NCI-H146 (cell line): ENCODE measurements around the gene SNURF.
"Not testable (repeated sequence)": the region's sequence is repeated elsewhere in the genome, so short reads cannot be mapped to it uniquely, and the experiment has no call there.

Experiments
- DNase-seq: peaks from one replicate; lab custom pipeline; 2025; lab: John Stamatoyannopoulos, UW

Gene SNURF, protein sequence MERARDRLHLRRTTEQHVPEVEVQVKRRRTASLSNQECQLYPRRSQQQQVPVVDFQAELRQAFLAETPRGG

DNA sequence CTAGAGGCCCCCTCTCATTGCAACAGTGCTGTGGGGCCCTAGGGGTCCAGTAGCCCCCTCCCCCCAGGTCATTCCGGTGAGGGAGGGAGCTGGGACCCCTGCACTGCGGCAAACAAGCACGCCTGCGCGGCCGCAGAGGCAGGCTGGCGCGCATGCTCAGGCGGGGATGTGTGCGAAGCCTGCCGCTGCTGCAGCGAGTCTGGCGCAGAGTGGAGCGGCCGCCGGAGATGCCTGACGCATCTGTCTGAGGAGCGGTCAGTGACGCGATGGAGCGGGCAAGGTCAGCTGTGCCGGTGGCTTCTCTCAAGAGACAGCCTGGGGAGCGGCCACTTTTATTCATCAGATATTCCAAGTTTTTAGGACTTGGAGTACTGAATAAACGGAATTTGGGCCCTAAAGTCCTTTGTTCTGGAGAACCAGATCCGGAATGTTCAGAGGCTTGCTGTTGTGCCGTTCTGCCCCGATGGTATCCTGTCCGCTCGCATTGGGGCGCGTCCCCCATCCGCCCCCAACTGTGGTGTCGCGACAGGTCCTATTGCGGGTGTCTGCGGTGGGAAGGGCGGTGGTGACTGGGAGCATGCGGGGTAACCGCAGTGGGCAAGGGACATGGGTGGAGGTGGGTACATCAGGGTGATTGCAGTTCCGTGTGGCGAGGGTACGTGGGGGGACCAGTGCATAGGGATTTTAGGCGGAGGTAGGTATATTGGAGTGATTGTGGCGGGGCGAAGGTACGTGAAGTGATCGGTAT lies at the start of gene SNURF, which contains the start of gene SNRPN:
SNURF (plus strand) TSS at position 205 of the 748 bp plus-strand sequence; CDS start at position 267, 62 bp downstream.
SNRPN (plus strand) TSS at position 205 of the 748 bp plus-strand sequence. CDS start 19,467 bp downstream, outside the sequence.
- DNase-seq, result peak; percentile 79

DNA sequence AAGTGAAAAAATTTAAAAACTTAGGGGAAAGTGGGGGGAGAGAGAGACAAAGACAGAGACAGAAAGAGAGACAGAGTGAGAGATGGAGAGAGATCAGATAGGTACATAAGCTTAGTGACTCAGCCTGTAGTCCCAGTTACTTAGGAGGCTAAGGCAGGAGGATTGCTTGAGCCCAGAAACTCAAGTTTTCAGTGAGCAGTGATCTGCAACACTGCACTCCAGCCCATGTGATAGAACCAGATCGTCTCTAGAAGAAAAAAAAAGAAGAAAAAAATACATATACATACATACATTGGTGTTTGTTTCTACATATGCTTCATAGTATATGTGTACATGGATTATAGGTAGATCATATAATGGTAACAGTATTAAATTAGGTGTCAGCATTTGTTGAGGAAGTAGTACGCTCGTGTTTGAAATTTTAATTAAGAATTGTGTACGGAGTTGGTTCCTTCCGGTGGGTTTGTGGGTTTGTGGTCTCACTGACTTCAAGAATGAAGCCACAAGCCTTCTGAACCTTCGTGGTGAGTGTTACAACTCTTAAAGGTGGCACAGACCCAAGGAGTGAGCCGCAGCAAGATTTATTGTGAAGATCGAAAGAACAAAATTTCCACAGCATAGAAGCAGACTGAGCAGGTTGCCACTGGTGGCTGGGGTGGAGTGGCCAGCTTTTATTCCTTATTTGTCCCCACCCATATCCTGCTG lies 38.3 kb upstream of the SNURF start:
- no peak for DNase-seq

DNA sequence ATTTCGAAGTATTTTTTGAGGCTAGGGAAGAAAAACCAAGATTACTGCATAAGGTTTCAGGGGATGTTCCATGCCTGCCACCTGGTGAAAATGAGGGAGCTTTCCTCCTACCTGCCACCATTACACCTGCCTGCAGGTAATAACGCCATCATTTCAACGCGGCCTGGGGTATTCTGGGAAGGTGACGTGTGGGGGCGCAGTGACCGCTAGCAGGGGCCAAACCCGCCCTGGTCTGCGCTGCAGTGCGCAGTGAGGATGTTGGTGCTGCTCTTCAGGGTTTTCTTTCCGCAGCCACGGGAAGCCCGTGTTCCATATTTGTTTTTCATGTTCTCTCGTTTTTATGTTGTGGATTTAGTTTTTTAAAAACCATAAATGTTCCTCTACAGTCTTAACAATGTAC lies 37.4 kb upstream of the SNURF start:
- DNase-seq, result no peak

DNA sequence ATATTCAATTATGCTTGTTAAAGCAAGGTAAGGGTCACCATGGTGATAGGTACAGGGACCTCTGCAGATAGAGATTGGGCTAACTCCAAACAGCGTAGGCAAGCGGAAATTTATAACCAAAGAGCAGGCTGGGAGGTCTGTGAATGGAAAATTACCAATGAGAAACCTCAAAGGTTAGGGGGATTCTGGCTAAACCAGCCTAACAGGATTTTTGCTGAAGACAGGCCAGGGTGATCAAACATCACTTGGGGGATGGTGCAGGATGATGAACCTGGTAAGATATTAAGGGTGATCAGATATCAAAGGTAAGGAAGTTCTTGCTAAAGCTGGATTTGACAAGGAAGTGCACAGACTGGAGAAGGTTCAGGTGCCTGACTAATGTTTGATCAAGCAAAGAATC lies 35.3 kb upstream of the SNURF start:
- DNase-seq, result no peak

DNA sequence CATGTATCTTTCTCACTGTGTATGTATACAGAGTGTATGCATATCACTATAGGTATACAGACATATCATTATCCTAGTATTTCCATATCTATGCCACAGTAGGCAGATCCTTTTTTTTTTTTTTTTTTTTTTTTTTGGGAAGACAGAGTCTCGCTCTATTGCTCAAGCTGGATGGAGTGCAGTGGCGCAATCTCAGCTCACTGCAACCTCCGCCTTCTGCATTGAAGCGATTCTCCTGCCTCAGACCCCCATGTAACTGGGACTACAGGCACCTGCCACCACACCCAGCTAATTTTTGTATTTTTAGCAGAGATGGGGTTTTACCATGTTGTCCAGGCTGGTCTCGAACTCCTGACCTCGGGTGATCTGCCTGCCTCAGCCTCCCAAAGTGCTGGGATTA lies 32.0 kb upstream of the SNURF start:
- DNase-seq, result not testable (repeated sequence)

DNA sequence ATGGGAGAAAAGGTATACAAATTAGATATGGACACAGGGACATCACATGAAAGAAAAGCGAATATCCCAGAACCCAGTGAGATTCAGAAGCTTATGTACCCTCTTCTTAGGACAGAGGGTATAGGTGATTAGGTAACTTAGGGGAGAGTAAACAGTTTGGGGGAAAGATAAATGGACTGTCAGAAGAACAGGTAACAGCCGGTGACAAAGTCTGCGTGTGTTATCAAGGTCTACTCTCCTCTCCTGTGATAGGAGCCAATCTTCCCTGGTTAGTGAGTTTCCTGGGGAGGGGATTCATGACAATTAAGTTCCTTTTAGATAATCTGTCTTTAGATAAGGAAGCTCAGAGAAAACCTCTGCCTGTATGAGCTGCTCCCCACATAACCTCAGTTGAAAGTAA lies 30.6 kb upstream of the SNURF start:
- no peak for DNase-seq

DNA sequence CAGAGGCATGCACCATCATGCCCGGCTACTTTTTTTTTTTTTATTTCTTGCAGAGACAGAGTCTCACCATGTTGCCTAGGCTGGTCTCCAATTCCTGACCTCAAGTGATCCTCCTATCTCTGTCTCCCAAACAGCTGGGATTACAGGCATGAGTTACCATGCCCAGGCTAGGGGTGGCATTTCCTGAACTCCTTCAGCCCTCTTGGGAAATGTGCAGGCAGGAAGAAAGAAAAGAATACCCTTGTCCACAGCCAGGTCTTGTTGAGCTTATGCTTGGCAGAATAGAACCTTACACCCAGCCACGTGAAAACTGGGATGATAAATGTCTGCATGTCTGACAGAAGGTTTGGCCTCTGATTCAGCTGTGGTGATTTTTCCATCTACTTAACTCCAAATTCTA lies 30.2 kb upstream of the SNURF start:
- no peak for DNase-seq

DNA sequence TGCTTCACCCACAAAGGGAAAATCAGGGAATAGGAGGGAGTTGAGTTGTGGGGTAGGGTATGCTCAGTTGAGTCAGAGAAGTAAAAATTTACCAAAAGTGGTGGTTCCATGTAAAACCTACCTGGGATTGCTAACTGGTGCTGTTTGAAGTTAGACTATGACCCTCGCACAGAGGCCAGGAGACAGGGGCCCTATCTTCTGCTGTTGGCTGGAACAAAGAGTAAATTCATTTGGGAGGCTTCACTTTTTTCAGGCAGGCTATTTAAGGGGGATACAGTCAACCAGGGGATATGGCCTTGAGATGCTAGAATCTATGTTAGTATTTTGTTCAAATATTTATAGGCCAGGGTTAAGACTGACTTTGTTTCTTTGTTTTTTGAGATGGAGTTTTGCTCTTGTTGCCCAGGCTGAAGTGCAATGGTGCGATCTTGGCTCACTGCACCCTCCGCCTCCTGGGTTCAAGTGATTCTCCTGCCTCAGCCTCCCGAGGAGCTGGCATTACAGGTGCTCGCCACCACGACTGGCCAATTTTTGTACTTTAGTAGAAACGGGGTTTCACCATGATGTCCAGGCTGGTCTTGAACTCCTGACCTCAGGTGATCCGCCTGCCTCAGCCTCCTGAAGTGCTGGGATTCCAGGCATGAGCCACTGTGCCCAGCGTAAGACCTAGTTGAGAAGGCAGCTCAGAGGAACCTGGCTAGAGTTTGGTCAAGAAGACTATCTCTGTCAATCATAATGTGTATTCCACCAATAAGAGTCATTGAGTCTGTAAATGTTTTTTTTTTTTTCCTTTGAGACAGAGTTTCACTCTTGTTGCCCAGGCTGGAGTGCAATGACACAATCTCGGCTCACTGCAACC lies 22.7 kb upstream of the SNURF start:
- not testable (repeated sequence) for DNase-seq

DNA sequence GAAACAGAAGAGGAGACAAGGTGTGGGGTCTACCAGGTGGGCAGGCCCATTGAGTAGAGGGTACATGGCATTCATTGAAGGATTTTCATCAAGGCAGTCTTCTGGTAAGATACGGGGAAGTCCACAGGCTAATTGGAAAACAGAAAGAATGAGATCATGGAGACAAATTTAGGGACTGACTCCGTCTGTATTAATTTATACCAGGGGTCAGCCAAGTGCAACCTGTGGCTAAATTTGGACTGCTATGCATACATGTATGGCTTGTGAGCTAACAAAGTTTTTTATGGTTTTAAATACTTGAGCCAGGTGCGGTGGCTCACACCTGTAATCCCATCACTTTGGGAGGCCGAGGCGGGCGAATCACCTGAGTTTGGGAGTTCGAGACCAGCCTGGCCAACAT lies 21.1 kb upstream of the SNURF start:
- no peak for DNase-seq

DNA sequence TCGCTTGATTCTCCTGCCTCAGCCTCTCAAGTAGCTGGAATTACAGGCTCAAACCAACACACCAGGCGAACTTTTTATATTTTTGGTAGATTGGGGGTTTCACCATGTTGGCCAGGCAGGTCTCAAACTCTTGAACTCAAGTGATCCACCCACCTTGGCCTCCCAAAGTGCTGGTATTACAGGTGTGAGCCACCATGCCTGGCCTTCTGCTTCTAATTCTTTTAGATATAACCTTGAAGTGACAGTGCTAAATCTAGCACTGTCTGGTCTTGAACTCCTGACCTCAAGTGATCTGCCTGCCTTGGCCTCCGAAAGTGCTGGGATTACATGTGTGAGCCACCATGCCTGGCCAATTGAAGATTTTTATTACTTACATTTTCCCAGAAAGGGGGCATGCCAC lies 16.6 kb upstream of the SNURF start:
- not testable (repeated sequence) for DNase-seq

DNA sequence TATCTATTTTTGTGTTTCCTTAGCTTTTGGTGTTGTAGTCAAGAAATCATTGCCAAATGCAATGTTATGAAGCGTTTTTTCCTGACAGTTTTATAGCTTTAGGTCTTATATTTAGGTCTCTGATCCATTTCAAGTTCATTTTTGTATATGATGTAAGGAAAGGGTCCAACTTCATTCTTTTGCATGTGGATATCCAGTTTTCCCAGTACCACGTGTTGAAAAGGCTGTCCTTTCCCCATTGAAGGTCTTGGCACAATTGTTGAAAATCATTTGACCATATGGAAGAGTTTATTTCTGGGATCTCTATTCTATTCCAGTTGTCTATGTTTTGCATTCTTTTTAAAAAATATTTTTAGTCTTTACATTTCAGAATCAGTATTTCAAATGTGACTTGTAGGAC lies 14.6 kb upstream of the SNURF start:
- no peak for DNase-seq

DNA sequence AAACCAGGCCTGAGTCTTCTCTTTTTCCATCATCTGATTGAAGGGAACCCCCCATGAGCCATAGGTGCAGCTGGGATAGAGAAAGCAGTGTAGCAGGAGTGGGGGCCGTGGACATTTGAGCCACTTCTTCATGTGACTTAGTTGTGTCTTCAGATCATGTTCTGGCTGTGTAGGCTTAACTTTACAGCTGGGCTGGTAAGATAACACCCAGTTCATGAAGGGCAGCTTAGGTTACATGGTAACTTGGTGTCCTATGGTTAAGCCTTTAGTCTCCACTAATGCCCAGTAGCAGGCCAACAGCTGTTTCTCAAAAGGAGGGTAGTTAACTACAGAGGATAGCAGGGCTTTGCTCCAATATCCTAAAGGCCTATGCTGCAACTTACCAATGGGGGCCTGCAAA lies 11.4 kb upstream of the SNURF start:
- DNase-seq, result no peak

DNA sequence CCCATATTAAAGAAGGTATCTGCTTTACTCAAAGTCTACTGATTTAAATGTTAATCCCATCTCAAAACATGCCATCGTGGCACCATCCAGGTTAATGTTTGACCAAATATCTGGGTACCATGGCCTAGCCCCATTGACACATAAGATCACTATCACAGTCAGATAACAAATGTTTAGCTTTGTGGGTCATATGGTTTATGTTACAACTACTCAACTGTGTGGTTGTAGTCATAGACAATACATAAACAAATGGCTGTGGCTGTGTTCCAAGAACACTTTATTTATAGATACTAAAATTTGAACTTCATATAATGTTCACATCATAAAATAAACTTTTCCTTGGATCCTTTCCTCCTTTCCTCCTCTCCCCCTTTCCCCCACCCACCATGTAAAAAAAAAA lies 9.8 kb upstream of the SNURF start:
- DNase-seq, result no peak

DNA sequence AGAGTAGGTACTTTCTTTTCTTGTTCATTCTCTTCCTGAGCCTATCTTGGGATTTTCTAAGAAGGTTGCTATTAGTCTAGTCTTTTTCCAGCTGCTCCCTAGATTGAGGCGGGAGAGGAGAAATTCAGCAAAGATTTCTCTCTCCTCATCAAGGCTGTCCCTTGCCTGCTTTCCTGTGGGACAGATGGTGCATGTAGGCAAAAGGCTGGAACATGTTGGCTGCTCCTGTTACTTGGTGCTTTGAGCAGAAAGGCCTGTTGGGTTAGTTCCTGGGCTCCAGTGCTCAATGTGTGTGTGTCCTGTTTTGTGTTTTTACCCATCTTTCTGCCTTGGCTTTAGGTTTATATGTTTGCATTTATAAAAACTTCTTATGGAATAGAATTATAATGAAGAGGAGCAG lies 9.1 kb upstream of the SNURF start:
- no peak for DNase-seq

DNA sequence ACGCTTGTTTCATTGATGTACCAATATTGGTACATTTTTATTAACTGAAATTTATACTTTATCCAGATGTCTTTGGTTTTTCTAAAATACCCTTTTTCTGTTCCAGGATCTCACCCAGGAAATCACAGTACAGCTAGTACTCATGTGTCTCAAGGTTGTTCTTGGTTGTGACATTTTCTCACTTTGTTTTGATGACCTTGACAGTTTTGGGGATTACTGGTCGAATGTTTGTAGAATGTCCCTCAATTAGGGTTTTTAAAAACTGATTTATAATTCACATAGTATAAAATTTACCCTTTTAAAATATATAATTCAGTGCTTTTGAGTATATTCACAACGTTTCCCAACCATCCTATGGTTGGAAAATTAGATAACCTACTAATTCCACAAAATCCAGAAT lies 6.3 kb upstream of the SNURF start:
- no peak for DNase-seq

DNA sequence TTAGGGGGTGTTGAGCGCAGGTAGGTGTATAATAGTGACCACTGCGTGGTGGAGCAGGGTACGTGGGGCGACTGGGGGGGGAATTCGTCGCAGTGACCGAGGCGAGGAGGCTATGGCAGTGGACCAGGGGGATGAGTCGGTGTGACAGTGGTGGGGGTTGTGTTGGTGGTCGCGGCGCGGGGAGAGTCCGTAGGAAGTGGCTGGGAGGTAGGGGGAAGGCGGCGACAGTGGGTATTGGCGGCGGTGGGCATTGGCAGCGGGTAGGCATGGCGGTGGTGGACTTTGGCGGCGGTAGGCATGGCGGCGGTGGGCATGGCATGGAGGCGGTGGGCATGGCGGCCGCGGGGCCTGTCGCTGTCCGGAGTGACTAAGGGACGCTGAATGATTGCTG lies 739 bp downstream of the SNURF start:
- peak; percentile 20 for DNase-seq

DNA sequence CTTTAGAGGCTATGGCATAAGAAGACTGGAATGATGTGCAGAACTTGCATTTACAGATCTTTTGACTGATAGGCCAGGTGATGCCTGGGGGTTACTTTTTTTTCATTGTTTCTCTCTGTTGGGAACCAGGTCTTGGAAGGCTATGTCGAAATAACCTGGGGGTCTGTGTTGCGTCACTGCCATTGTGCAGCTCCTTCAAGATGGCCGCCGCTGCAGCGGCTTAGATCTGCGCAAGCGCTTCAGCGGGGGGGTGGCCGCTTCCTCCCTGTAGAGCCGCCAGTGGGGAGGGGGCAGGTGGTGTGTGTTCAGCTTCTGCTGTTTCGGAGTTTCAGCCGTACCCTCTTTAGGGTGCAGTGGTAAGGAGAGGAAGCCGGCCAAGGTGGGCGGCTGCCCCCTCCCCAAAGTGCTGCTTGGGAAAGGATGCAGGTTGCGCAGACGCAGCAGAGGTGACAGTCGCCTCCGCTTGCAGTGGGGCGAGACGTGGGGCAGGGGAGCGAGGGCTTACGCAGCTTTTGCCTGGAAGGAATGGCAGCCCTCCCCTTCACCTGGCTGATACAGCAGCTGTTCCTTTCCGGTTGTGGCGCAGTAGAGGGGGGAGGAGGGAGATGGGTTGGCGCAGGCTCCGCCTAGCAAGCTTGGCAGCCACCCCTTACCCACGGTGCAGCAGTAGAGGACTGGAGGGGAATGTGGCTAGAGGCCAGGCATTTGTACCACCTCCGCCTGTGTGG lies 1.5 kb downstream of the SNURF start:
- DNase-seq, result peak; percentile 91

DNA sequence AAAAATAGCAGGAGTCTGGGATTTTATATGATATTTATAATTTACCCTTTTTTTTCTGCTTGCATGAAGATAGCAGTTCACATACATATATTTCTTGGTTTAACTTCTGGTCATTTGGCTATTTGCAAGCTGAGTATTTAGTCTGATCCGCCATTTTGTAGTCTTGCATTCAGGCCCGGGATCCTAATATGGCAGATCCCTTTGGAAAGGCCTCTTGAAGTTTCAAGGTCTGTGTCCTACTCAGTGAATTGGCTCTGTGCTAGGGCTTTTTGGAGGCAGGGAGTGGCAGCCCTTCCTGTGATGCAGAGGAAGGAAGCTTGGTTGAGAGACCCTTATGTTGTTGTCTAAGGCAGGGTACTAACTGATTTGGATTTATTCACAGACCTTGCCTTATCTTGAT lies 2.9 kb downstream of the SNURF start:
- no peak for DNase-seq

DNA sequence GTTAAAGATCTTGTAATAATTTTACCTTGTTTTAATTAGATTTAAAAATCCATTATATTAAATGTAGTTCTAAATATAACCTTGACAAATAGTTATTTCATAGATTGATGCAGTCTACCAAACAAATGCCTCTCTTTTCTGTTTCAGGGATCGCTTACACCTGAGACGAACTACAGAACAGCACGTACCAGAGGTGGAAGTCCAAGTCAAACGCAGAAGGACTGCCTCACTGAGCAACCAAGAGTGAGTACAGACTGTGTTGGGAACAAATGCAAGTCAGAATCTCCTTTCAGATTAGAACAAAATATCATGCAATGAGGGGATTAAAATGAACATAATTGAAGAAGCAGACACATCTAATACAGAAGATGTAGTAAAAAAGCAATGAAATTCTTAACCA lies 7.2 kb downstream of the SNURF start:
- no peak for DNase-seq

DNA sequence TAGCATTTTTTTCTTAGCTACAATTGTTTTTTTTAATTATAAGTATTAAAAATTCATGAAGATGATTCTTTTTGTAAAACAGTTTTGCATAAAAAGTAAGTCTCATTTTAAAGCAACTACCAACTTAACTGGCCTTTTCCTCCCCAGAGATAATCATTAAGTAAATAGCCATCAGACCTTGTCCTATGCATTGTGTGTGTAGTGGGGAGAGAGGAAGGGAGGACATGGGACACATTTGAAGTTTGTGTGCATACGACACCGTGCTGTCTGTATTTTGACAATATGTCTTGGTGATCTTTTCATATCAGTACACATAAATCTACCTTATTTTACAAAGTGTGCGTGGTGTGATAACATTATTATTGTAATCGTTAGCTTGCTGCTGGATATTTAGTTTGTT lies 8.1 kb downstream of the SNURF start:
- DNase-seq, result no peak

DNA sequence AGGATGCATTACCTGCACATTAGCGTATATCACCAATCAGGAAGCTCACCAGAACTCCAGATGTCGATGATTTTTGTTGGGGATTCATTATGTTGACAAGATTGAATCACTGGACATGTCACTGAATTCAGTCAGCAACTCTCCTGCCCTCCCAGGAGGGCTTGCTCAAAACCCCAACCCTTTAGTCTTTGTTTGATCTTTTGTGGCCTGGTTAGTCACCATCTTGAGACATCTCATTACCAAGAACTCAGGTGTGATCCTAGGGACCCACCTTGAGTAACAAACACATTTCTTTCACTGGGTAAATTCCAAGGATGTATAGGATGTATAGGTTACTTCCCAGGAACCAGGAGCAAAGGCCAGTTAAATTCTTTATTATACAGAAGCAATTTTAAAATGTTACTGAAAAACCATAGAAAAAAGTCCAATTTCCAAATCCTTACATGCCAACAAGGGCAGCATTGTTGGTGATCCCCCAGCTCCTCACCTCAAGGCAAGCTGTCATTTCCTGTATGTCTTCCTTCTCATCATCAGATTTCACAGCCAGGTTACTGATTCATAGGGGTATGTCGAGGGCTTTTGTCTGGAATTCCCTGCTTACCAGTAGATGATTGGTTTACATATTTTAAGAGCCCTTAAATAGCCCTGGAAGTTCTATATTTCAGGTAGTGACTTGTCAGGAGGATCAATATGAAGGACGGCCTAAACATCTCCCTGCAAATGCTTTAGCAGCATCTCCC lies 11.7 kb downstream of the SNURF start:
- DNase-seq, result no peak
